Stimulated activated CD4-positive, alpha-beta T cell treated with anti-CD3 and anti-CD28 coated beads, Interleukin-15, amount 100 ng/mL, for 24 hours (primary cell): ENCODE measurements around the gene LTBR.
A peak's percentile ranks its signal among the peaks of the same experiment; 100 is the strongest.
"Not testable (repeated sequence)": the region's sequence is repeated elsewhere in the genome, so short reads cannot be mapped to it uniquely, and the experiment has no call there.

ENCODE experiments used
- DNase-seq: peaks from one replicate; pipeline ENCODE4 v3.0.0-alpha.2; 2020

Gene LTBR

GRCh38 chr12:6426882-6427671, 43.1 kb downstream of the LTBR start:
- DNase-seq = peak; percentile 96

- not testable (repeated sequence) for DNase-seq
Measured at GRCh38 chr12:6427796-6428195, 43.8 kb downstream of the LTBR start.

- DNase-seq = no peak
Measured at GRCh38 chr12:6428326-6428725, 44.4 kb downstream of the LTBR start.

- DNase-seq = peak; percentile 84
Measured at GRCh38 chr12:6430124-6430989, 46.4 kb downstream of the LTBR start.

GRCh38 chr12:6432991-6433390, 49.0 kb downstream of the LTBR start:
- DNase-seq = no peak

- peak; percentile 63 for DNase-seq
Measured at GRCh38 chr12:6434205-6435140, 50.5 kb downstream of the LTBR start.

GRCh38 chr12:6435961-6436715, 52.2 kb downstream of the LTBR start:
- DNase-seq = no peak

GRCh38 chr12:6437586-6437985, 53.6 kb downstream of the LTBR start:
- no peak for DNase-seq

- DNase-seq = no peak
Measured at GRCh38 chr12:6438345-6438744, 54.4 kb downstream of the LTBR start.

- no peak for DNase-seq
Measured at GRCh38 chr12:6440391-6440790, 56.4 kb downstream of the LTBR start.
